ENCODE results near the gene RALGPS1.

DNA sequence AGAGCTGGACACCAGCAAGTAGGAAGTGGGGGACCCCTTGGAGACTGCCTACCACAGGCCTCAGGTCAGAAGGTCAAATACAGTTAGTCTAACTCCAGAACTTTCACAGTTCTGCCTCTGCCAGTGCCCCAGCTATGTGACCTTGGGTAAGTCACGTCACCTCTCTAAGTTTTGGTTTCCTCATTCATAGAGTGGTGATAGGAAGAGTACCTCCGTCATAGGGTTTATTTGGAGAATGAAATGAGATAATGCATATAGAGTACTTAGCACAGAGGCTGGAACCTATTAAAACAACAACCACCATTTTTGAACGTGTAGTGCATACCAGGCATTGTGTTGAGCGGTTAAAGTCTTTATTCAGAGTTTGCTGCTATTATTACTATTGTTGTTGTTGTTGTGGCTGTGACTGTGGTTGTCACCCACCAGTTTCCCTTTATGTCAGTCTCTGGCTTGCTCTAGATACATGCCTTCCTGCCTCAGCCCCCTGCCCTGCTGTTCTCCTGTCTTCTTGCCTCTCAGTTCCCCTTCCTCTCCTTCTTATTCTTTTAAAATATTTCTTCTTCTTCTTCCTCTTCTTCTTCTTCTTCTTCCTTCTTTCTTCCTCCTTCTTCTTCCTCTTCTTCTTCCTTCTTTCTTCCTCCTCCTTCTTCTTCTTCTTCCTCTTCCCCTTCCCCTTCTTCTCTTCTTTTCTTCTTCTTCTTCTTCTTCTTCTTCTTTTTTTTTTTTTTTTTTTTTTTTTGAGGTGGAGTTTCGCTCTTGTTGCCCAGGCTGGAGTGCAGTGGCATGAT is 67.8 kb downstream of the RALGPS1 start:
- no peak for TF ChIP-seq LEF1 (IDR thresholded peaks at IDR 0.05; ENCODE audit: borderline replicate concordance)
- TF ChIP-seq, protein P1, sequence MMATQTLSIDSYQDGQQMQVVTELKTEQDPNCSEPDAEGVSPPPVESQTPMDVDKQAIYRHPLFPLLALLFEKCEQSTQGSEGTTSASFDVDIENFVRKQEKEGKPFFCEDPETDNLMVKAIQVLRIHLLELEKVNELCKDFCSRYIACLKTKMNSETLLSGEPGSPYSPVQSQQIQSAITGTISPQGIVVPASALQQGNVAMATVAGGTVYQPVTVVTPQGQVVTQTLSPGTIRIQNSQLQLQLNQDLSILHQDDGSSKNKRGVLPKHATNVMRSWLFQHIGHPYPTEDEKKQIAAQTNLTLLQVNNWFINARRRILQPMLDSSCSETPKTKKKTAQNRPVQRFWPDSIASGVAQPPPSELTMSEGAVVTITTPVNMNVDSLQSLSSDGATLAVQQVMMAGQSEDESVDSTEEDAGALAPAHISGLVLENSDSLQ (IDR thresholded peaks at IDR 0.05), result no peak
- no peak for TF ChIP-seq FOXK2 (IDR thresholded peaks at IDR 0.05)

Data from HEK293T (cell line).